Measurements from ENCODE around the gene PNLIPRP2. TPM values are rescaled to one million over a fixed set of nuclear protein-coding genes. Genes with fewer than 3 reads are reported as not detected.

The PNLIPRP2 gene
- total and polyA plus RNA-seq, 2 of the 4 experiments (the other 2 are of a cell fraction) = not detected

DNA sequence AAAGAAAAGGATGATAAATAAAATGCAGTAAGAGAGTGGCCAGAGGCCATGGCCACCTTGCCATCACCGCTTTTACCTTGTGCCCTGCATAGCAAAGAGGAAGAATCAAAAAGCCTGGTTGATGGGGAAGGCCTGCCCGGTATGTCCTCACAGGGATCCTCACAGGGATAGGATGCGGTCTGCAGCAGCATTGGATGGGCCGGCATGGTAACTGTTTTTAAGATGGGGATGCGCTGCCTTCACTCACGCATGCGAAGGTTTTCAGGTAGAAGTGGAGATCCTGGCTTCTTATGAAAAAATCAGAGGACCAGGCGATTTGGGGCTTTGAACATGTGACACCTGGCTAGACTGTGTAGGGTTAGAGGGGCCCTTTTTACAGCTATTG is 12.5 kb downstream of the PNLIPRP2 start:
- Histone ChIP-seq H3K4ac (ENCODE audit: low read depth, low read length) (no peak overlapping the region), H3K4me3 (ENCODE audit: insufficient read depth, low read depth, low read length) (no peak overlapping the region), H4K8ac (ENCODE audit: low read depth in 2 of 2, low read length in 2 of 2) (no peak overlapping the region), H2BK5ac (ENCODE audit: low read depth, low read length, poor library complexity, severe bottlenecking) (no peak overlapping the region), H3K4me1 (ENCODE audit: control insufficient read depth, insufficient read depth, low read length) (no peaks in the 10 kb centered on the region), H4K5ac (ENCODE audit: low read depth, low read length) (no peak overlapping the region), H4K91ac (ENCODE audit: insufficient read depth, low read depth, low read length) (no peak overlapping the region), H2BK120ac (ENCODE audit: low read depth, low read length) (no peak overlapping the region), H3K18ac (ENCODE audit: low read depth, low read length) (no peak overlapping the region), H3K4me2 (ENCODE audit: low read depth, low read length) (no peak overlapping the region), H2BK15ac (ENCODE audit: low read depth, low read length) (no peak overlapping the region), H3K9me3 (ENCODE audit: control insufficient read depth, insufficient read depth, low read length) (no peaks in the 10 kb centered on the region), H2AK5ac (ENCODE audit: low read depth, low read length) (no peak overlapping the region), H2AFZ (replicated peaks; ENCODE audit: low read length, poor library complexity) (no peak overlapping the region), H3K9ac (ENCODE audit: low read depth, low read length) (no peak overlapping the region), H3K27me3 (ENCODE audit: control insufficient read depth, insufficient read depth, low read length) (peaks cover 4% of the 10 kb centered on the region), H2BK20ac (ENCODE audit: low read depth, low read length) (no peak overlapping the region), H4K20me1 (ENCODE audit: insufficient read depth, low read length) (no peaks in the 10 kb centered on the region), H3K27ac (ENCODE audit: insufficient read depth, low read length) (no peak overlapping the region), H3K56ac (ENCODE audit: extremely low read depth, insufficient read depth, low read length) (no peak overlapping the region), H3K79me1 (ENCODE audit: low read depth in 1 of 2, low read length in 2 of 2) (no peaks in the 10 kb centered on the region), H3K9me1 (ENCODE audit: insufficient read depth, low read length) (no peaks in the 10 kb centered on the region), H2AK9ac (replicated peaks; ENCODE audit: low read depth, low read length, poor library complexity) (no peak overlapping the region), H3K14ac (replicated peaks; ENCODE audit: low read depth, low read length) (no peak overlapping the region), H3K23ac (ENCODE audit: low read depth, low read length) (no peak overlapping the region), H3K36me3 (ENCODE audit: control insufficient read depth, insufficient read depth, low read length) (no peaks in the 10 kb centered on the region)
- ChIA-PET POLR2A (ENCODE audit: unreplicated experiment) (no interaction called here), CTCF (no interaction called here)
- BruUV-seq (replicated peaks) = no TSS peak
- DNase-seq (no peak), ATAC-seq (ENCODE audit: low read depth) (no peak)
- intact Hi-C loops (cut with micrococcal nuclease) (no loop called here), dilution Hi-C loops (cut with HindIII; ENCODE audit: low sequenced_read_pairs, unreplicated experiment) (no loop called here), in situ Hi-C loops (cut with MboI; ENCODE audit: low sequenced_read_pairs) (no loop called here)
- no peak for TF ChIP-seq CHD1 (IDR thresholded peaks at IDR 0.05; ENCODE audit: low read depth, low read length)
- TF ChIP-seq, protein P1, sequence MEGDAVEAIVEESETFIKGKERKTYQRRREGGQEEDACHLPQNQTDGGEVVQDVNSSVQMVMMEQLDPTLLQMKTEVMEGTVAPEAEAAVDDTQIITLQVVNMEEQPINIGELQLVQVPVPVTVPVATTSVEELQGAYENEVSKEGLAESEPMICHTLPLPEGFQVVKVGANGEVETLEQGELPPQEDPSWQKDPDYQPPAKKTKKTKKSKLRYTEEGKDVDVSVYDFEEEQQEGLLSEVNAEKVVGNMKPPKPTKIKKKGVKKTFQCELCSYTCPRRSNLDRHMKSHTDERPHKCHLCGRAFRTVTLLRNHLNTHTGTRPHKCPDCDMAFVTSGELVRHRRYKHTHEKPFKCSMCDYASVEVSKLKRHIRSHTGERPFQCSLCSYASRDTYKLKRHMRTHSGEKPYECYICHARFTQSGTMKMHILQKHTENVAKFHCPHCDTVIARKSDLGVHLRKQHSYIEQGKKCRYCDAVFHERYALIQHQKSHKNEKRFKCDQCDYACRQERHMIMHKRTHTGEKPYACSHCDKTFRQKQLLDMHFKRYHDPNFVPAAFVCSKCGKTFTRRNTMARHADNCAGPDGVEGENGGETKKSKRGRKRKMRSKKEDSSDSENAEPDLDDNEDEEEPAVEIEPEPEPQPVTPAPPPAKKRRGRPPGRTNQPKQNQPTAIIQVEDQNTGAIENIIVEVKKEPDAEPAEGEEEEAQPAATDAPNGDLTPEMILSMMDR (conservative IDR thresholded peaks at IDR 0.05; ENCODE audit: low read depth, low read length) = no peak
- TF ChIP-seq FOS (IDR thresholded peaks at IDR 0.05; ENCODE audit: low read depth, low read length) = no peak
- TF ChIP-seq RFX5 (IDR thresholded peaks at IDR 0.05; ENCODE audit: low read depth, low read length) = no peak
- no peak for TF ChIP-seq BHLHE40 (IDR thresholded peaks at IDR 0.05; ENCODE audit: low read depth, low read length)
- TF ChIP-seq POLR2A (IDR thresholded peaks at IDR 0.05; ENCODE audit: low read depth, low read length) = no peak
- no peak for TF ChIP-seq NFE2L2 (IDR thresholded peaks at IDR 0.05; ENCODE audit: low read depth, low read length)
- no peak for TF ChIP-seq MXI1 (IDR thresholded peaks at IDR 0.05; ENCODE audit: borderline replicate concordance, low read depth, low read length)
- 98% methylated on average over 7 of the region's 8 CpGs; no CpG with 5 or more reads in 1 of the 2 experiments for WGBS, 2 experiments (ENCODE audit: extremely low coverage in 2 of 2, insufficient read length in 1 of 2)

Data from IMR-90 (cell line).